ENCODE measurements around the gene CD2. TPM values are rescaled to one million over a fixed set of nuclear protein-coding genes. Genes with fewer than 3 reads are reported as not detected.

Gene CD2
- total RNA-seq, 2 donors from 2014 or later = 152 to 172 TPM

DNA sequence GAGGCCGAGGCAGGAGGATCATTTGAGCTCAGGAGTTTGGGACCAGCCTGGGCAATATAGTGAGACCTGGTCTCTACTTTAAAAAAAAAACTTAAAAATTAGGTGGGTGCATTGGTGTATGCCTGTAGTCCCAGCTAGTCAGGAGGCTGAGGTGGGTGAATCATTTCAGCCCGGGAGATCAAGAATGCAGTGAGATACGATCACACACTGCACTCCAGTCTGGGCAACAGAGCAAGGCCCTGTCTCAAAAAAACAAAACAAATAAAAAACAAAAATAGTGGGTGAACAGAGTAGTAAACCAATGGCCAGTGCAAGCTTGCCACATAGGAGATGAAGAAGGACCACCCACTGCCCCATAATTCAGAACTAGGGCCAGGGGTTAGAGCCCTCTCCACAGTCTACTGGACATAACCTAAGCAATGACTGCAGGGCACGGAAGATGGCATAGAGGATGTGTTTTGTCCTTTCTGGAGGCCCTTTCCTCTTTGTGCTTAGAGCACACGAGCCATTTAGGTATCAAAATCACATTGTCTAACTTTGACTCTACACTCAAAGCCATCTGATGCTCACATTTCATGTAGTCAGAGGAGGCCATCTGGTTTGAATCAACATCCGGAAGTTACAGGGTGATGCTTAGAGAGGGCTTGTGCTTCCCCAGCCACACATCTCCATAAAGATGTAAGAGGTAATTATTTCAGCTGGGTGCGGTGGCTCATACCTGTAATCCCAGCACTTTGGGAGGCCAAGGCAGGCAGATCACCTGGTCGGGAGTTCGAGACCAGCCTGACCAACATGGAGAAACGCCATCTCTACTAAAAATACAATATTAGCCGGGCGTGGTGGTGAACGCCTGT is 12.6 kb downstream of the CD2 start:
- no peaks in the 10 kb centered on the region for H3K27me3 Mint-ChIP-seq
- ATAC-seq (peak; percentile 41), DNase-seq (no peak)
- H3K4me3 Mint-ChIP-seq = peak overlapping the region; percentile 91
- H3K9me3 ChIP-seq (ENCODE audit: control insufficient read depth, low read length, poor library complexity, severe bottlenecking) = no peaks in the 10 kb centered on the region
- peaks cover 89% of the 10 kb centered on the region for H3K4me1 Mint-ChIP-seq
- H3K36me3 Mint-ChIP-seq (ENCODE audit: low read depth) = peaks cover 20% of the 10 kb centered on the region
- peak overlapping the region; percentile 98 for H3K27ac Mint-ChIP-seq

DNA sequence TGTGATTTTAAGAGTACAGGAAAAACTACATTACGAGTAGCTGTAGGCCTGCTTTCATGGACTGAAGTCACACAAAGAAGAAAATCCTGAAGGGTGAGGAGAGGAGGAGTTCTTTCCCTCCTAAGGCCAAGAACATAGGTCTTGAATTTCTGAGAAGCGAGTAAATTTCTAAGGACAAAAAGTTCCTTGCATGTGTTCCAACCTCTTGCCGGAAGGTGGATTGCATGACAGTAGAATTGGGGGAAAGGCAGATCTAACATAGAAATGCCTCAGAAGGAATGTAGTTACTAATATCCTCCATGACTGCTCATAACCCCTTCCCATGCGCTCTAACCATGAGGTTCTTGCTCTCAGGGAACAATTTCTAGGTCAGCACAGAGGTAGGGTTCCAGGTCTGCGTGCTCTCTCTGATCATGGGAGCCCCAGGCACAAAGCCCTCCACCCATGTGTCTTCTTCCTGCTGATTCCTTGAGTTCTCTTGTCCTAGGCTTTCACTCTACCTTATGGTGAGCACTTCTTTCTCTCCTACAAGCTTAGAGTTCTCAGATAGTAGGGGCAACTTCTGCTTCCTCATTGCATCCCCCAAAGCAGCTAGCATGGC is 13.7 kb downstream of the CD2 start:
- peak overlapping the region; percentile 91 for H3K4me3 Mint-ChIP-seq
- no peaks in the 10 kb centered on the region for H3K9me3 ChIP-seq (ENCODE audit: control insufficient read depth, low read length, poor library complexity, severe bottlenecking)
- H3K27ac Mint-ChIP-seq = peak overlapping the region; percentile 98
- H3K4me1 Mint-ChIP-seq = peaks cover 86% of the 10 kb centered on the region
- peaks cover 15% of the 10 kb centered on the region for H3K36me3 Mint-ChIP-seq (ENCODE audit: low read depth)
- DNase-seq = no peak
- no peaks in the 10 kb centered on the region for H3K27me3 Mint-ChIP-seq
- no peak for ATAC-seq

DNA sequence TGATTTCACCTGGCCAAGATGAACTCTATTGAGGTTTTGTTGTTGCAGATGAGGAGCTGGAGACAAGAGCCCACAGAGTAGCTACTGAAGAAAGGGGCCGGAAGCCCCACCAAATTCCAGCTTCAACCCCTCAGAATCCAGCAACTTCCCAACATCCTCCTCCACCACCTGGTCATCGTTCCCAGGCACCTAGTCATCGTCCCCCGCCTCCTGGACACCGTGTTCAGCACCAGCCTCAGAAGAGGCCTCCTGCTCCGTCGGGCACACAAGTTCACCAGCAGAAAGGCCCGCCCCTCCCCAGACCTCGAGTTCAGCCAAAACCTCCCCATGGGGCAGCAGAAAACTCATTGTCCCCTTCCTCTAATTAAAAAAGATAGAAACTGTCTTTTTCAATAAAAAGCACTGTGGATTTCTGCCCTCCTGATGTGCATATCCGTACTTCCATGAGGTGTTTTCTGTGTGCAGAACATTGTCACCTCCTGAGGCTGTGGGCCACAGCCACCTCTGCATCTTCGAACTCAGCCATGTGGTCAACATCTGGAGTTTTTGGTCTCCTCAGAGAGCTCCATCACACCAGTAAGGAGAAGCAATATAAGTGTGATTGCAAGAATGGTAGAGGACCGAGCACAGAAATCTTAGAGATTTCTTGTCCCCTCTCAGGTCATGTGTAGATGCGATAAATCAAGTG is 14.3 kb downstream of the CD2 start:
- Mint-ChIP-seq H3K27me3 (no peaks in the 10 kb centered on the region), H3K4me1 (peaks cover 79% of the 10 kb centered on the region), H3K36me3 (ENCODE audit: low read depth) (peaks cover 15% of the 10 kb centered on the region), H3K27ac (peak overlapping the region; percentile 98), H3K4me3 (peak overlapping the region; percentile 83)
- H3K9me3 ChIP-seq (ENCODE audit: control insufficient read depth, low read length, poor library complexity, severe bottlenecking) = no peaks in the 10 kb centered on the region
- ATAC-seq (no peak), DNase-seq (no peak)

DNA sequence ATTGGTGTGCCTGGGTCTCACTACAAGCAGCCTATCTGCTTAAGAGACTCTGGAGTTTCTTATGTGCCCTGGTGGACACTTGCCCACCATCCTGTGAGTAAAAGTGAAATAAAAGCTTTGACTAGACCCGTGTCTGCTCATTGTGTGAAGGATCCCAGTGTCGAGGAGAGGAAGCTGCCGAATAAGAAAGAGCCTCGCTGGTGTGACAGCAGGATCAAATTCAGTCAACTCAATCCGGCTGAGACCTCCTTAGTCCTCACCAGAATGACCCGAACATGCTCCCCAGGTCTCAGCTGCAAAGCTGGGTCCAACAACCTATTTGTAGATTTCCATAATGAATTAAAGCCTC is 14.8 kb downstream of the CD2 start:
- Mint-ChIP-seq H3K27me3 (no peaks in the 10 kb centered on the region), H3K27ac (peak overlapping the region; percentile 98), H3K36me3 (ENCODE audit: low read depth) (peaks cover 12% of the 10 kb centered on the region), H3K4me1 (peaks cover 75% of the 10 kb centered on the region), H3K4me3 (peak overlapping the region; percentile 83)
- ATAC-seq (no peak), DNase-seq (no peak)
- no peaks in the 10 kb centered on the region for H3K9me3 ChIP-seq (ENCODE audit: control insufficient read depth, low read length, poor library complexity, severe bottlenecking)

DNA sequence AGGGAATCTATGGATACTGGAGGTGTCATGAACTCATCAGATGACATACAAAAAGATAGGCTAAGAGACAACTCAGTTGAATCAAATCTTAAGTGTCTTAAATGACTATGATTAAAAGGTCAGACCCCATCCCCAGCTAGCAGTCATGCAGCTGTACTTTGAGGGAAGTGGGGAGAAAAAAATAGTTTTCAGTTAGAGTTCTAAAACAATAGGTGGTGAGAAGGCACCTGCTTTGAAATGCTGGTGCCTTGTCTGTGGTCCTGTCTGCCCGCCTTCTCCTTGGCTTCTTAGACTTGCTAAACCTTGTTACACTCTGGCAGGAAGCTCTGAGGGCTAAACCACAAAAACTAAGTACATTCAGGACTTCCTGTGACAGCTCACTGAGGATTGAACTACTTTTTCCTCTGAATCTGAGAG is 15.3 kb downstream of the CD2 start:
- H3K4me3 Mint-ChIP-seq = peak overlapping the region; percentile 83

DNA sequence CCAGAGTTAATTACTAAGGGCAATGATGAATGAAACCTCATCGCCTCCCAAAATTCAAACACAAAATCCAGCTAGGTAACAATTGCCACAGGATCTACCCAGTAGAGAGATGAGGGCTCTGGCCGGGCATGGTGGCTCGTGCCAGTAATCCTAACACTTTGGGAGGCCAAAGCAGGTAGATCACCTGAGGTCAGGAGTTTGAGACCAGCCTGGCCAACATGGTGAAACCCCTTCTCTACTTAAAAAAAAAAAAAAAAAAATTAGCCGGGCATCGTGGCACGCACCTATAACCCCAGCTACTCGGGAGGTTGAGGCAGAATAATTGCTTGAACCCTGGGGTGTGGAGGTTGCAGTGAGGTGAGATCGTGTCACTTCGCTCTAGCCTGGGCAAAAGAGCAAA is 15.8 kb downstream of the CD2 start:
- Mint-ChIP-seq H3K27ac (peak overlapping the region; percentile 98), H3K36me3 (ENCODE audit: low read depth) (peaks cover 10% of the 10 kb centered on the region), H3K4me1 (peaks cover 66% of the 10 kb centered on the region), H3K4me3 (peak overlapping the region; percentile 83), H3K27me3 (no peaks in the 10 kb centered on the region)
- H3K9me3 ChIP-seq (ENCODE audit: control insufficient read depth, low read length, poor library complexity, severe bottlenecking) = no peaks in the 10 kb centered on the region
- no peak for DNase-seq
- no peak for ATAC-seq

More for the DNA sequence above, 15.3 kb downstream of the CD2 start:
- Mint-ChIP-seq H3K36me3 (ENCODE audit: low read depth) (peaks cover 12% of the 10 kb centered on the region), H3K27me3 (no peaks in the 10 kb centered on the region), H3K27ac (peak overlapping the region; percentile 98), H3K4me1 (peaks cover 71% of the 10 kb centered on the region)
- ATAC-seq = peak; percentile 81
- H3K9me3 ChIP-seq (ENCODE audit: control insufficient read depth, low read length, poor library complexity, severe bottlenecking) = no peaks in the 10 kb centered on the region
- DNase-seq = peak; percentile 33 to 65 (median 40)

DNA sequence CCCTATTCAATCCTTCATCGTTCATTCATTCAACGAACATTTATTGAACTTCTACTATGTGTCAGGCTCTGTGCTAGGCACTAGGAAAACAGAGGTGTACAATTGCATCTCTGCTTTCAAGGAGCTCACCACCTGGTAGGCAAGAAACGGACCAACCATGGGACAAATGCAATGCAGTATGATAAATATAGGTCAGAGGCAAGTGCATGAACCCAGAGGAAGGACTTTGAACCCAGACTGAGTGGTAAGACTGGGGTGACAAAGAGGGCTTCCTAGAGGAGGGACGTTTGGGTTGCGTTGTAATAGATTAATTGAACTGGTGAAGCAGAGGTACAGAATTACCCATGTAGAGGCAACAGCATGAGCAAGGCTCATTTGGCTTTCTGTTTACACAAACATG is 16.4 kb downstream of the CD2 start:
- DNase-seq = no peak
- Mint-ChIP-seq H3K27me3 (no peaks in the 10 kb centered on the region), H3K4me1 (peaks cover 61% of the 10 kb centered on the region), H3K36me3 (ENCODE audit: low read depth) (peaks cover 7% of the 10 kb centered on the region), H3K4me3 (peak overlapping the region; percentile 83), H3K27ac (peak overlapping the region; percentile 98)
- peak; percentile 29 for ATAC-seq
- H3K9me3 ChIP-seq (ENCODE audit: control insufficient read depth, low read length, poor library complexity, severe bottlenecking) = no peaks in the 10 kb centered on the region

DNA sequence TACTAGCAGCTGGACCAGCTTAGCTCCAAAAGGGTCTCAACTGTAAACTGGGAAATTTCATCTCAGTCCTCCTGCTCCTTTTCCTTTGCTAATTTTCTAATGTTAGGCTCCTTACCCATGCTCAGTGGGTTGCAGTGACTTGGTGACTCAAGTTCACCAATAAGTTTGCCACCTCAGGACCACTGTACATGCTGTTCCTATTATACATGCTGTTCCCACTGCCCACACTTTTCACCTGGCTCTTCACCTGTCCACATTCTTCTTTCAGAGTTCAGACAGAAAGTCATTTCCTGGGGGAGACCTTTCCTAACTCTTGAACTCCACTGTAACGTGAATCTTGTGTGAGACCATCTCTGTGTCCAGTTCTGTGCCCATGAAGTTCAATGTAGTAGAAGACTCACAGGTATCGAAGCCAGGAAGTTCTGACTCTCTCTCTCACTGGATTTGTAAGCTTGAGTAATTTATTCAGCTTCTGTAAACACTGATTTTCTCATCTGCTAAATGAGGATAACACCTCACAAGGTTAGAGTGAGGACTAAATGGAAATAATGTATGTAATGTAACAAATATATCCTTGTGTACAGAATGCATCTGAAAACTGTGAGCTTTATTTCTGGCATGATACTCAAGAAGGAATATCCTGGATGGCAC is 17.9 kb downstream of the CD2 start:
- ATAC-seq (no peak), DNase-seq (no peak)
- no peaks in the 10 kb centered on the region for H3K9me3 ChIP-seq (ENCODE audit: control insufficient read depth, low read length, poor library complexity, severe bottlenecking)
- Mint-ChIP-seq H3K27me3 (no peaks in the 10 kb centered on the region), H3K36me3 (ENCODE audit: low read depth) (peaks cover 6% of the 10 kb centered on the region), H3K27ac (peak overlapping the region; percentile 98), H3K4me1 (peaks cover 53% of the 10 kb centered on the region), H3K4me3 (no peak overlapping the region)

DNA sequence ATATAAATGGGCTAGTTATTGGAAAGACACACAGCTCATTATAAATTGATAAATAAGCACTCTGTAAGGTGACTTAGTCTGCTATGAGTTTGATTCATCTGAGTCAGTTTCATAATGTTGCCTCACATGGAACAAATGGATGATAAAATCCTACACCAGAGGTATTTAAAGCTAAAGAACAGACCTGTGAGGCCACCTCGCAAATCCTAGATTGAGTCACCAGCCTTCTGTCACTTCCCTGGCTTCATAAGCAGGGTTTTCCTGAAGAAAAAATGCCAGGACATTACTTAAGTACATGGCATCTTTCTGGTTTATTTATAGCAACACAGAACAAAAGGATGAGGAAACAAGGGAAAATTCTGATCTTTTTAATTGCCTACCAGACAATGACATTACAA is 18.4 kb downstream of the CD2 start:
- H3K4me1 Mint-ChIP-seq = peaks cover 55% of the 10 kb centered on the region
- peaks cover 6% of the 10 kb centered on the region for H3K36me3 Mint-ChIP-seq (ENCODE audit: low read depth)
- no peaks in the 10 kb centered on the region for H3K27me3 Mint-ChIP-seq
- DNase-seq (no peak), ATAC-seq (no peak)
- no peaks in the 10 kb centered on the region for H3K9me3 ChIP-seq (ENCODE audit: control insufficient read depth, low read length, poor library complexity, severe bottlenecking)
- peak overlapping the region; percentile 98 for H3K27ac Mint-ChIP-seq
- no peak overlapping the region for H3K4me3 Mint-ChIP-seq

DNA sequence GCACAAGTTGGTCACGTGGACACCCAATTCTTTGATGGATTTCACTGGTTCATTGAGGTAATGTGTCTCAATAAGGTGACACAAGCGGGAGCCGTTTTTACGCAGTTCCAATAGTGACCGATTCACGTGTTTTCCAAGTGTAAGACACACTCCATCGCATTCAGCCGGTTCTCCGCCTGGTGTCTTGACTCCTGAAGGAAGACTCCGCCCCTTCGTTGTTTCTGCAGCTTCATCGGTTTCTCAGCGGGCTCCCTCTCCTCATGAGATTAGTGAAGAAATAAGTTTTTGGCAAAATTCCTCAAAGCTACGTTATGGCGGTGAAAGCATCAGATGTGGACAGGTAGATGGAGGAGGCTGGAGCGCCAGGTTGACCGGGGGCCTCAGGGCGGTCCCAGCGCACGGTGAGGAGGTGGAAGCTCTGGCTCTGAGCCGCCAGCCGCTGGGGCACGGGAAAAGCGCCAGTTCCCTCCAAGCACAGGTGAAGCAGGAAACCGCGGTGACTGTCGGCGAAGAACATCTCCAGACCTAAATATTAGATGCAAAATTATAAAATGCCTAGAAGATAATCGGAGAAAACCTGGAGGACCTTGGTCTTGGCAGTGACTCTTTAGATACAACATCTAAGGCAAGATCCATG is 21.0 kb downstream of the CD2 start:
- H3K9me3 ChIP-seq (ENCODE audit: control insufficient read depth, low read length, poor library complexity, severe bottlenecking) = no peaks in the 10 kb centered on the region
- peak overlapping the region; percentile 56 for H3K27ac Mint-ChIP-seq
- peaks cover 3% of the 10 kb centered on the region for H3K36me3 Mint-ChIP-seq (ENCODE audit: low read depth)
- peaks cover 43% of the 10 kb centered on the region for H3K4me1 Mint-ChIP-seq
- ATAC-seq = no peak
- H3K4me3 Mint-ChIP-seq = peak overlapping the region; percentile 7
- H3K27me3 Mint-ChIP-seq = no peaks in the 10 kb centered on the region
- DNase-seq = no peak

DNA sequence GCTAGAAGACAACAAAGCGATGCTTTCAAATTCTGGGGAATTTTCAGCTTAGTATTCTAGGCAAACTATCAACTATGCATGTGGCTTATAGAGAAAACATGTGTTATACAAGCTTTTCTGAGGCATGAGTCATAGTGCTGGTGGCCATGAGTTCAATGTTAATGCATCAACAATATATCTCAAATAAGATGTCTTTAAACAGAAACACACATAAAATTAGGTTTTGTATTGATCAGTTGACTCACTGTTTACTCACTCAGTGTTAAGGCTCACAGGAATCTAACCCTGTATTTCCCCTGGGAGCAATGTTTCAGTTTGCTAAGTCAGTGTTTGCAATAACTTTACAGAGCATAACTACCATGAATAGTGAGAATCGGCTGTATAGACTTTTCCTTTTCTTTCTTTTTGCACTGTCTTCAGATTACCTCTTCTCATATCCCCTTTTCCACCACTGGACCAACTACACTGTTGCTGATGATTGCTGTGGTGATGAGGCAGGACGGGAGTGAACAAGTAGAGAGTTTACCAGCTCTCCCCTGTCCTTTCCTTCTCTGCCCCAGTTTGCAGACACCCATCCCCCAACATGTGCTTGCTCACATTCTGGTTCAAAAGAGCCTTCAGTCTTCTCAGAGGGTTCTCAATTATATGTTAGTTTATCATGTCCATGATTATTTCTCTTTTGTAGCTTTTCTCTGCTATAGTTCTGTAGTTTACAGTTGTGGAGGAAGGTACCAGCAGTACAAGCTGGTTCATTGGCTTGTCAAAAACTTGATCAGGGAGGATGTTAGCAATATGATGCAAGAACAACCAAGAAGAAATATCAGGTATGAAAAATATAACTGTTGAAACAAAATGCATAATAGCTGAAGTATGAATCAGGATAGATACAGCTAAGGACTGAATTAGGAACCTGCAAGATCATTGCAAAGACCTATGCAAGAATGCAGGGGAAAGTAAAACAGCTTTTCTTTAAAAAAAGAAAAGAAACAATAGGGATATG is 23.9 kb downstream of the CD2 start:
- ATAC-seq (peak; percentile 58), DNase-seq (no peak)
- peak overlapping the region; percentile 19 for H3K4me3 Mint-ChIP-seq
- no peaks in the 10 kb centered on the region for H3K9me3 ChIP-seq (ENCODE audit: control insufficient read depth, low read length, poor library complexity, severe bottlenecking)
- H3K4me1 Mint-ChIP-seq = peaks cover 24% of the 10 kb centered on the region
- peaks cover 5% of the 10 kb centered on the region for H3K36me3 Mint-ChIP-seq (ENCODE audit: low read depth)
- no peaks in the 10 kb centered on the region for H3K27me3 Mint-ChIP-seq
- peak overlapping the region; percentile 75 for H3K27ac Mint-ChIP-seq

DNA sequence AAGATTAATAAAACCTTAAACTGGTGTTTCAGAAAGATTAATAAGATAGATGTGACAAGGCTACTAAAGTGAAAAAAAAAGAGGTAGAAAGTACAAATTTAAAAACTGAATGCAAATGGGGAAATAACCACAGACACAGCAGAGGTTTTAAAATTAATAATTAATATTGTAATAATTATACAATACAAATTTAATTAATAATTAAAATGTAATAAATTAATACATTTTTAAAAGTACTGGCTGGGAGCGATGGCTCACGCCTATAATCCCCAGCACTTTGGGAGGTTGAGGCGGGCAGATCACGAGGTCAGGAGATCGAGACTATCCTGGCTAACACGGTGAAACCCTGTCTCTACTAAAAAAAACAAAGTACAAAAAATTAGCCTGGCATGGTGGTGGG is 26.8 kb downstream of the CD2 start:
- no peak for ATAC-seq
- Mint-ChIP-seq H3K4me1 (peaks cover 25% of the 10 kb centered on the region), H3K36me3 (ENCODE audit: low read depth) (peaks cover 5% of the 10 kb centered on the region)

More for the DNA sequence above, 26.8 kb downstream of the CD2 start:
- H3K27ac Mint-ChIP-seq = no peak overlapping the region
- no peaks in the 10 kb centered on the region for H3K9me3 ChIP-seq (ENCODE audit: control insufficient read depth, low read length, poor library complexity, severe bottlenecking)
- H3K4me3 Mint-ChIP-seq = no peak overlapping the region
- no peaks in the 10 kb centered on the region for H3K27me3 Mint-ChIP-seq
- no peak for DNase-seq

All from T-helper 17 cell (primary cell).